22Rv1 (cell line): Measurements from ENCODE around the gene GALNT7.

Source experiments
- CTCF ChIP-seq: fragments of 450-650 bp; IDR thresholded peaks from 2 replicates; pipeline ENCODE4 v1.5.1; 2017; ENCODE audit warnings: mild to moderate bottlenecking
- ZFX ChIP-seq: fragments of 450-650 bp; IDR thresholded peaks from 2 replicates; pipeline ENCODE4 v1.6.1; 2017; ENCODE audit warnings: antibody characterized with exemption, borderline replicate concordance

- no peak for TF ChIP-seq ZFX
- TF ChIP-seq CTCF = no peak
These were observed 61.5 kb downstream of the GALNT7 start for GRCh38 chr4:173230062-173230461.
